Vagina (tissue), 2 donors: ENCODE measurements around the gene CHD9. TPM values are rescaled to one million over a fixed set of nuclear protein-coding genes. Genes with fewer than 3 reads are reported as not detected.
A peak's percentile ranks its signal among the peaks of the same experiment; 100 is the strongest.

Experiments used
- DNase-seq, 2 donors: peaks; one replicate each; pipeline ENCODE4 v3.0.0-alpha.2; 2017; ENCODE audit errors: extremely low spot score in 2 of 2
- H3K27ac ChIP-seq: fragments of 200-600 bp; sonication (generic); one replicate; pipeline ENCODE4 v1.5.1; 2019
- H3K27me3 ChIP-seq: fragments of 200-600 bp; sonication (generic); one replicate; pipeline ENCODE4 v1.5.1; 2019
- H3K36me3 ChIP-seq, 2 donors: fragments of 200-600 bp; sonication (generic); one replicate each; pipeline ENCODE4 v1.5.1; 2017 to 2019
- H3K4me1 ChIP-seq: fragments of 200-600 bp; sonication (generic); one replicate; pipeline ENCODE4 v1.5.1; 2019
- H3K4me3 ChIP-seq, 2 donors: fragments of 200-600 bp; sonication (generic); 1 replicate in 1 of 2; 2 replicates in 1 of 2; pipeline ENCODE4 v1.5.1; 2016 to 2019
- H3K9me3 ChIP-seq: fragments of 200-600 bp; sonication (generic); one replicate; pipeline ENCODE4 v1.5.1; 2019
- POLR2A ChIP-seq, 2 donors: fragments of 450-650 bp; IDR thresholded peaks; one replicate each; pipeline ENCODE4 v1.6.1; 2017; ENCODE audit warnings: antibody characterized with exemption in 2 of 2, mild to moderate bottlenecking in 2 of 2, moderate library complexity in 2 of 2
- POLR2AphosphoS5 ChIP-seq, 2 donors: sonication (generic); formaldehyde crosslinking; IDR thresholded peaks; one replicate each; pipeline ENCODE4 v1.9.0; 2017; ENCODE audit warnings: antibody characterized with exemption in 2 of 2, mild to moderate bottlenecking in 2 of 2, low read depth in 1 of 2; ENCODE audit not compliant: insufficient read depth in 1 of 2
- intact Hi-C: fragments of 100-400 bp; cut with DNase I; formaldehyde crosslinking; loops from one replicate; pipeline ENCODE4 v1.15.1; 2023
- total RNA-seq: library from RNA; depleted of rRNA; stranded (reverse); fragments of >200 nt; gene quantifications from one replicate; pipeline ENCODE4 v1.2.3, GENCODE V29; 2016
- TF ChIP-seq, protein P1 (sequence below), 3 experiments: fragments of 450-650 bp in 2 of 3; fragments of 200-600 bp in 1 of 3; sonication (generic) in 1 of 3; IDR thresholded peaks; one replicate each; pipeline ENCODE4 v1.5.1; 2017 to 2019; ENCODE audit warnings: antibody characterized with exemption in 3 of 3, mild to moderate bottlenecking in 2 of 3, moderate library complexity in 2 of 3

CHD9 gene
- total RNA-seq, 1 donor from 2014 or later: 77.6 TPM

DNA sequence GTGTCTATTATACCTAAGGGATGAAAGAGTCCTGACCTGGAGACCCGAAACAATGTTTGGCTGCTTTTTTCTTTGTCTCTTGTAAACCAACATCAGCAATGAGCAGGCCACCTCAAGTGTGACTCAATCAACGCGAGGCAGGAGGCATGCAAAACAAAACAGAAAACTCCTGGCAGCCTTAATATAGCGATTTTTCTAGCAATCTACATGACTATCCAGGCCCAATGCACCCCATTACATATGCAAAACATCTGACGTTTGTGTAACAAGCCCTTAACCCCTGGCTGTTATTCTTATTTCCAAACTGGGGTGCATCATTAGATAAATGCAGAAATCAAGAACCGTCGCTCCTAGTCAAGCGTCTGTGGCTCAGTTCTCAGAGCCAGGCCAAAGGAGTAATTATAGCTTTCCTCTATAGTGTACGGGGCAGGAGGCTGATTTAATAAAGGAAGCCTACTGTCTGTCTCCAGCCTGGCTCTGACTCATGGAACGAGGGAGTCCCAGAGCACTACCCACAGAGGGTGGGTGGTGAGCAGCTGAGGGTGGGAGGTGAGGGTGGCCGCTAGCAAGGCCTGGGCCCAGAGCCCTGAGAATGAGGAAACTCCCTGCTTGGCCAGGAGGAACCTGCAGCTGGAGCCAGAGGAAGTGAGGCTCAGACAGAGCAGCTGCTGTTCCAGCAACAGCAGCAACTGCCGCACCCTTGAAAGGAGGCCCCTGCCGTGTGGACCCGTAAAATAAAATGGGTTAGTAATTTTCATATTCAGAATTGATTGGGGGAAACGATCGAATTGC, 43.9 kb downstream of the CHD9 start:
- H3K4me3 ChIP-seq: peak overlapping the region; percentile 40 to 48

DNA sequence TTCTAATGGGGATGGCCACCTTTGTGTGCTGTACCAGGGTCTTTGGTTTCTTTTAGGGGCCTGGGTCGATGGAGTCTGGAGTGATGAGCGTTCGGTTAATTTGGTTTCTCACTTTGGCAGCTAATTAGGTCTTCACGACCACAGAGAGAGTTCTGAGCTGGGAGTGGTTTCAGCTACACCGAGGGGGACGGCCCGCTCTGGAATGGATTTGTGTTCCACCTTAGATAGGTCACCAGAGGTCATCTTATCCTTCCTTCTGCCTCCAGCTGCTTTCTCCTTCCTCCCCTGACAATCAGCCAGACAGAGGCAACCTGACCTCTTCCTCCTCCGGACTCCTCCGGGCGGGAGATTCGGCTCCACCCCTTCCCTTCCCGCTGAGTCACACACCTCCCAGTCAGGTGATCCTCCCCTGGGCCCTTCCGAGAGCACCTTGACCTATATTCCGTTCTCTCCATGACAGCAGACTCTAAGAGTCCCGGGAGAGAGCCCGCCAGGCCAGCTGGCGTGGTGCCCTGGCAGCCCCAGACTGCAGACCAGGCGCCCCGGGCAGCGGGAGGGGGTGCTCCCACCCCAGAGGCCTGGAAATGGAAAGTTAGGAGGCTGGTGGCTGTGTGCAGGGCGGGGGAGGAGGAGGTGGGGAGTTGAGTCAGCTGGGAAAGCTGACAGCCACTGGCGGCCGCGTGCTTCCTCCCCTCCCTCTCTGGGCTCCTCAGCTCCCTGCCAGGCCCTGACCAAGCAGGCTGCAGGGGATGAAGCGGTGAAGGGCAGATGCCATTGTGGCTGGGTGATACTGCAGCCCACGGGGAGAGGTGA, 44.7 kb downstream of the CHD9 start:
- peak; percentile 81 to 93 for TF ChIP-seq POLR2AphosphoS5 (IDR thresholded peaks at IDR 0.05; ENCODE audit: insufficient read depth in 1 of 2, low read depth in 1 of 2)
- TF ChIP-seq, protein P1, sequence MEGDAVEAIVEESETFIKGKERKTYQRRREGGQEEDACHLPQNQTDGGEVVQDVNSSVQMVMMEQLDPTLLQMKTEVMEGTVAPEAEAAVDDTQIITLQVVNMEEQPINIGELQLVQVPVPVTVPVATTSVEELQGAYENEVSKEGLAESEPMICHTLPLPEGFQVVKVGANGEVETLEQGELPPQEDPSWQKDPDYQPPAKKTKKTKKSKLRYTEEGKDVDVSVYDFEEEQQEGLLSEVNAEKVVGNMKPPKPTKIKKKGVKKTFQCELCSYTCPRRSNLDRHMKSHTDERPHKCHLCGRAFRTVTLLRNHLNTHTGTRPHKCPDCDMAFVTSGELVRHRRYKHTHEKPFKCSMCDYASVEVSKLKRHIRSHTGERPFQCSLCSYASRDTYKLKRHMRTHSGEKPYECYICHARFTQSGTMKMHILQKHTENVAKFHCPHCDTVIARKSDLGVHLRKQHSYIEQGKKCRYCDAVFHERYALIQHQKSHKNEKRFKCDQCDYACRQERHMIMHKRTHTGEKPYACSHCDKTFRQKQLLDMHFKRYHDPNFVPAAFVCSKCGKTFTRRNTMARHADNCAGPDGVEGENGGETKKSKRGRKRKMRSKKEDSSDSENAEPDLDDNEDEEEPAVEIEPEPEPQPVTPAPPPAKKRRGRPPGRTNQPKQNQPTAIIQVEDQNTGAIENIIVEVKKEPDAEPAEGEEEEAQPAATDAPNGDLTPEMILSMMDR (IDR thresholded peaks at IDR 0.05): no peak
- peak in 1 of 2 donors; percentile 97 for DNase-seq
- peak overlapping the region; percentile 40 to 48 for H3K4me3 ChIP-seq
- H3K27me3 ChIP-seq: no peaks in the 10 kb centered on the region
- H3K36me3 ChIP-seq: no peaks in the 10 kb centered on the region
- peak overlapping the region; percentile 89 for H3K27ac ChIP-seq
- intact Hi-C loops: no loop called here
- peaks cover 60% of the 10 kb centered on the region for H3K4me1 ChIP-seq
- H3K9me3 ChIP-seq: no peaks in the 10 kb centered on the region

More for the DNA sequence above, 43.9 kb downstream of the CHD9 start:
- Histone ChIP-seq H3K27me3 (no peaks in the 10 kb centered on the region), H3K27ac (peak overlapping the region; percentile 89), H3K4me1 (peaks cover 63% of the 10 kb centered on the region), H3K9me3 (no peaks in the 10 kb centered on the region), H3K36me3 (no peaks in the 10 kb centered on the region)
- DNase-seq: peak in 1 of 2 donors; percentile 96
- TF ChIP-seq POLR2A (IDR thresholded peaks at IDR 0.05): no peak
- TF ChIP-seq POLR2AphosphoS5 (IDR thresholded peaks at IDR 0.05; ENCODE audit: insufficient read depth in 1 of 2, low read depth in 1 of 2): peak; percentile 39 to 77
- intact Hi-C loops: no loop called here

DNA sequence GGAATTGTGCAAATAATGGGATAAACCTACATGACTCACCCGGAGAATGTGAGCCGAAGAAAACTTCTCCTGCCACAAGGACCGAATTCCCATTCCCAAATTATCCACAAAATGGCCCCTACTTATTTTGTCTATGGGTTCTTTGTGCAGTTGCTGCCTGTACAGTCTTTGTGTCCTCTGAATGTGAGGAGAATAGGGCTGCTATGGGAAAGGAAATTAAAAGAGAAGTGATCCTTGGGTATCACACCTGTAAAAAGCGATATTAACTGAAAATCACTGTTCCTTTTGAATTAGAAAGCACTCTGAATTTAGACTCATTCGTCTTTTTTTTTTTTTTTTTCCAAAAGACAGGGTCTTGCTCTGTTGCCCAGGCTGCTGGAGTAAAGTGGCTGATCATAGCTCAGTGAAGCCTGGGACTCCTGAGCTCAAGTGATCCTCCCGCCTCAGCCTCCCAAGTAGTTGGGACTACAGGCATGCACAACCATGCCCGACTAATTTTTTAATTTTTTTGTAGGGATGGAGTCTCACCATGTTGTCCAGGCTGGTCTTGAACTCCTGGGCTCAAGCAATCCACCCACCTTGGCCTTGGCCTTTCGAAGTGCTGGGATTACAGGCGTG, 45.4 kb downstream of the CHD9 start:
- intact Hi-C loops: no loop called here
- H3K4me3 ChIP-seq: peak overlapping the region; percentile 40 to 48
- H3K4me1 ChIP-seq: peaks cover 52% of the 10 kb centered on the region

DNA sequence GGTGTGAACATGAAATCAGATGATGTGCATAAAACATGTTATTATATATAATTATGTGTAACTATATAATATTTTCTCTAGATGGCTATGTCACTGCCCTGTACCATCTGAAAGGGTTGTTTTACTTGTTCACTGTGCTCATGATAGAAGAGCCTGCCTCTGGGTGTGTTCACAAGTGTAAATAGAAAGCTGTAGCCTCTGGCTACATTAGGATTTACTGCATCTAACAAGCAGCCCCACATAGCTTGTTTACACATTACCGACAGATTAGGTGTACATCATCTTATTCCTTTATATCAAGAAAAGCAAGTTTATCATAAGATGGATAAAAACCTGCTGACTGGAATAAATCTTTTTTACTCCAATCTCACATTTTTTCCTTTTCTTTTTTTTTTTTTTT, 46.1 kb downstream of the CHD9 start:
- TF ChIP-seq, protein P1 (IDR thresholded peaks at IDR 0.05): no peak
- TF ChIP-seq POLR2A (IDR thresholded peaks at IDR 0.05) (no peak), POLR2AphosphoS5 (IDR thresholded peaks at IDR 0.05; ENCODE audit: insufficient read depth in 1 of 2, low read depth in 1 of 2) (no peak)
- Histone ChIP-seq H3K9me3 (no peaks in the 10 kb centered on the region), H3K36me3 (no peaks in the 10 kb centered on the region), H3K4me1 (peaks cover 52% of the 10 kb centered on the region), H3K27me3 (no peaks in the 10 kb centered on the region), H3K27ac (peak overlapping the region; percentile 89), H3K4me3 (no peak overlapping the region)
- DNase-seq: no peak
- intact Hi-C loops: no loop called here

More for the DNA sequence above, 45.4 kb downstream of the CHD9 start:
- peak overlapping the region; percentile 89 for H3K27ac ChIP-seq
- no peaks in the 10 kb centered on the region for H3K9me3 ChIP-seq
- no peak for DNase-seq
- no peaks in the 10 kb centered on the region for H3K27me3 ChIP-seq
- TF ChIP-seq, protein P1 (IDR thresholded peaks at IDR 0.05): no peak
- TF ChIP-seq POLR2A (IDR thresholded peaks at IDR 0.05): no peak
- TF ChIP-seq POLR2AphosphoS5 (IDR thresholded peaks at IDR 0.05; ENCODE audit: insufficient read depth in 1 of 2, low read depth in 1 of 2): no peak
- no peaks in the 10 kb centered on the region for H3K36me3 ChIP-seq

DNA sequence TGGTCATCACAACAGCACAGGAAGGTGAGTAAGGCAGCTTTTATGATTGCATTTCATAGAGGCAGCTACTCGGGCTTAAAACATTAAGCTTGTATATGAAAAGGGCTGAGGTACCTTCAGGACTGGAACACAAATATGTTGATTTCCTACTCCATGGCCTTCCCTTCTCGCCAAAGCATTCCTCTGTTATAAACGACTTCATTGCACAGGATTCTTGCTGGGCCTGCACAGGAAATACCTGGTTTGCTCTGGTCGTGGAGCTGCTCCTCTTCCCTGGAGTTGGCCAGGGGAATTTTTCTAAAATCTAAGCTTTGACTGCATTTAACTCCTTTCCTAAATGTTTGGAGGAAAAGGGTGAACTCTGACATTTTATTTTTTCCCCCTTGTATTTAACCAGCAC, 49.0 kb downstream of the CHD9 start:
- peaks cover 31% of the 10 kb centered on the region for H3K4me1 ChIP-seq
- no peak overlapping the region for H3K4me3 ChIP-seq
- no peak for DNase-seq
- no peaks in the 10 kb centered on the region for H3K36me3 ChIP-seq
- no peaks in the 10 kb centered on the region for H3K9me3 ChIP-seq
- no peak overlapping the region for H3K27ac ChIP-seq
- intact Hi-C loops: no loop called here
- TF ChIP-seq POLR2AphosphoS5 (IDR thresholded peaks at IDR 0.05; ENCODE audit: insufficient read depth in 1 of 2, low read depth in 1 of 2) (no peak), POLR2A (IDR thresholded peaks at IDR 0.05) (no peak)
- TF ChIP-seq, protein P1 (IDR thresholded peaks at IDR 0.05): no peak
- no peaks in the 10 kb centered on the region for H3K27me3 ChIP-seq
